ENCODE data around the gene PRODH.

GRCh38 chr22:18985780-18986179 is 49.7 kb upstream of the PRODH start:
- TF ChIP-seq EZH2 (IDR thresholded peaks at IDR 0.05; ENCODE audit: low read depth) (no peak), CTCF (conservative IDR thresholded peaks at IDR 0.05) (no peak)

All from PC-9 (cell line).